ENCODE data around the gene CD28.
A peak's percentile ranks its signal among the peaks of the same experiment; 100 is the strongest.

CD28 gene

GRCh38 chr2:203706403-203706802, at the start of gene CD28:
Gene CD28 (plus strand): TSS chr2:203706639. CDS start chr2:203706697, 58 bp downstream.
- no peak for FAIRE-seq

DNA sequence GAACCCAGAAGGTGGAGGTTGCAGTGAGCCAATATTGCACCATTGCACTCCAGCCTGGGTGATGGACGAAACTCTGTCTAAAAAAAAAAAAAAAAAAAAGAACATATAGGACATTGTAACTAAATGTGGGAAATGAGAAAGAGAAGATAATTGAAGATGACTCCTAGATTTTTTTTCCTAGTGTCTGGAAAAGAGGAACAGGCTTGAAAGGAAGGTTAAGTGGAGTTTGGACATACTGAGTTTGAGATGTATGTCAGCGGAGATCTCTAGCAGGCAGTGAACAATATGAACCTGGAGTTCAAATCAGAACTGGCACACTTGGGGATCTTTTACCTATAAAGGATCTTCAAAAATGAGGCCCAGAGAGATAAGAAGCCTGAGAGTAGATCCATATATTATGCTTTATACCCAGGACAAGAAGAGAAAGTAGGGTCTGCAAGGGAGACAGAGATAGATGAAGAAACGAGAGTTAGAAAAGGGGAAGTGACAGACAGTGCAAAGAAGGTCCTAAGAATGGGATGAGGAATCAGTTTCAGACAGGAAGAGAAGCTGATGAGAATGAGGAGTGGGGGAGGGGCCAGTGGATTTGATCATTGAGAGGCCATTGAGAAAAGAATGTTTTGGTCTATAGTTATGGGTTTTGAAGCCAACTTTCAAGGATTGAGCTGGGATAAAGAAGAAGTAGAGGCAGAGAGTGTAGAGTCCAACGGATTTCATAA, 46.9 kb upstream of the CD28 start:
- no peak for FAIRE-seq

GRCh38 chr2:203660465-203660864, 46.0 kb upstream of the CD28 start:
- FAIRE-seq = no peak

- no peak for FAIRE-seq
Measured at GRCh38 chr2:203661279-203661908, 45.0 kb upstream of the CD28 start.

DNA sequence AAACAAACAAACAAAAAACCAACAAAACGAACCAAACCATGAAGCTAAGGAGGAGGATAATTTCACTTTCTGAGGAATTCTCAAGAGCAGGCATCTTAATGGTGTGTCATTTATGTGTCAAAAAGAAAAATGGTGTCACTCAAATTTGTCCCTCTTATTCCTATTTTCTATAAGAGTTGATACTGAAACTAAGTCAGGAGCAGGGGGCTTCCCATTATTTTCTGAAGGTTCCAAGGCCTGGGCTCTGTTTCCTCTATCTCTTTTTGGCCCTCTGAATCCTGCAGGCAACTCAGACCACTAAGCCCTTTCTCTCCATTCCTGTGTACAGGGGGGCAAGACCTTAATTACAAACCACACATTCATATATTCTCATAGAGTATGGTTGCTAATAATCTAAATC, 44.0 kb upstream of the CD28 start:
- no peak for FAIRE-seq

- FAIRE-seq = no peak
Measured at GRCh38 chr2:203662951-203663350, 43.5 kb upstream of the CD28 start.

- FAIRE-seq = no peak
Measured at GRCh38 chr2:203664029-203664755, 42.2 kb upstream of the CD28 start.

GRCh38 chr2:203667838-203668237, 38.6 kb upstream of the CD28 start:
- no peak for FAIRE-seq

GRCh38 chr2:203669820-203670219, 36.6 kb upstream of the CD28 start:
- FAIRE-seq = no peak

GRCh38 chr2:203670939-203671338, 35.5 kb upstream of the CD28 start:
- no peak for FAIRE-seq

DNA sequence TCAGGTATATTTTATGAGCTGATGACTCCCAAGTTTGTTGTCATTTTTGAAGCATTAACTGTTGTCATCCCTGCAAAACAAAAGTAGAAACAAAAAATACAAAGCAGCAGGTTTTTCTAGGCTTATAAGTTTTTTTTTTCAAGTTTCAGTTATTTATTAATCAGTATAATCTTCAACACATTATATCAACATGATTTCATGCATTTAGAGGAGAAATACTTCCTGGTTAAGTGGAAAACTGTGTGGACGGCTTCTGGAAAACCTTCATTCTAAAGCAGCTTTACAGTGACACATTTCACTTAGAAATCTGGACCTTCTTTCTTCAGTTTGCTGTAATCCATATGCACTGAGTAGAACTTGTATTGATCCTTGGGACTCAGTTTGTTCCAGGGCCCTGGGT, 34.6 kb upstream of the CD28 start:
- FAIRE-seq = no peak

DNA sequence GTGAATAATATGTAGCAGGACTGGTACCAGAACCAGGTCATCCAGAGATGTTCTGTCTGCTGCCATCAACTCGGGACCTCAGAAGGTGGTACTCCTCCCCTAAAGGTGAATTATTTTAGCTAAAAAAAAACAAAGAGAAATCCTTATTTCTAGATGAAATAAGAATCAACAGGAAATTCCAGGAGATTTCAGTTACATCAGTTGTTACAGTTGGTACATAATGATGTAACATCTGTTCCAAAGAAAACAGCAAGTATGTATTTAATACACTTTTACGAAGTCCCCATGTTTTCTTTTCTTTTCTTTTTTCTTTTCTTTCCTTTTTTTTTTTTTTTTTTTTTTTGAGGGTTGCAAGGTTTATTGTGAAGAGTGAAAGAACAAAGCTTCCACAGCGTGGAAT, 33.6 kb upstream of the CD28 start:
- no peak for FAIRE-seq

DNA sequence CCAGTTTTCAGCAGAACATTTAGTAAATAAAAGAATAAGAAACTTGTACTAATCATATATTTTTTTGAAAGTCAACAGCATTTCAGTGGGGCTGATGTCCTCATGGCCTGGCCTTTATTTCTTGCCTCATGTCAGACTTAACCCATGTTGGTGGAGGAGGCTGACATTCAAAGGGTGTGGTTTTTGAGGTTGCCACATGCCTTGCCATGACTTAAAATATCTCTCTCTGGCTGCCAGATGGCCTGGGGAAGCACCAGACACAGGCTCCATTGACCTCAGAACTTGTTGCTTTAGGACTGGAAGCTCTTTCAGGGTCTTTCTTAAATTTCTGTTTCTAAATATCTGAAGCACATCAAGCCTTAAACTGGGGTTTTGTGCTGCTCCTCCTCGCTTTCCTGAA, 32.5 kb upstream of the CD28 start:
- peak; percentile 4 for FAIRE-seq

GRCh38 chr2:203675086-203675485, 31.4 kb upstream of the CD28 start:
- FAIRE-seq = no peak

DNA sequence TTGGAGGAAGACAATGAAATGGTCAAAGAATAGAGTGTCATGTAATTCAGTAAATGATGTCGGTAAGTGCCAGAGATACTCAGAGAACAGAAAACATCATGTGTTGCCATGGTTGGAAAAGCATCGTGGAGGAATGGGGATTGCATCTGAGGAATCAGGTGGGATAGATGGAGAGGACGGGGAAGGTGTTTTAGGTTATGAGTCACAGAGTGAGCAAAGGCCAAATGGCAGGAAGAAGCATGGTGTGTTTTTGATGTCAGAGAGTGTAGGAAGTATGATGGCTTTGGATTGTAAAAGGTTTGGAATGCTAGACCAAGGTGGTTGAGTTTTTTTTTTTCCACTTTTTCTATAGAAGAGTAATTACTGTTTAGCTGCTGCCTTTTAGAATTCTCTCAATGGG, 27.5 kb upstream of the CD28 start:
- no peak for FAIRE-seq

GRCh38 chr2:203679401-203679800, 27.0 kb upstream of the CD28 start:
- FAIRE-seq = no peak

DNA sequence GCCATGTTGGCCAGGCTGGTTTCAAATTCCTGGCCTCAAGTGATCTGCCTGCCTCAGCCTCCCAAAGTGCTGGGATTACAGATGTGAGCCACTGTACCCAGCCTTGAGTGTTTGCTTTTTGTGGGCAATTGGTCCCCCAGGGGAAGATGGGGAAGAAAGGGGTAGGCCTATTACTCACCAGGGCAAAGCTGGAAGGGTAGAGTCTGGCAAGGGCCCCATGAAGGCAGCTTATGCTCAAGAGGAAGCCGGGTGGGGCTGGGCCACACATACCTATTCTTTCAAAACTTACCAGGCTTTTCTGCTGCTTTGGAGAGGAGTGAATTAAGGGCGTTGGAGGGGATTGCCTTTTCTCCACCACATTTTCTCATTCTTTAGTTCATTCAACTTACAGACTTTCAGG, 24.5 kb upstream of the CD28 start:
- no peak for FAIRE-seq

- FAIRE-seq = no peak
Measured at GRCh38 chr2:203682688-203683130, 23.7 kb upstream of the CD28 start.

- no peak for FAIRE-seq
Measured at GRCh38 chr2:203683421-203683820, 23.0 kb upstream of the CD28 start.

GRCh38 chr2:203683932-203684556, 22.4 kb upstream of the CD28 start:
- no peak for FAIRE-seq

DNA sequence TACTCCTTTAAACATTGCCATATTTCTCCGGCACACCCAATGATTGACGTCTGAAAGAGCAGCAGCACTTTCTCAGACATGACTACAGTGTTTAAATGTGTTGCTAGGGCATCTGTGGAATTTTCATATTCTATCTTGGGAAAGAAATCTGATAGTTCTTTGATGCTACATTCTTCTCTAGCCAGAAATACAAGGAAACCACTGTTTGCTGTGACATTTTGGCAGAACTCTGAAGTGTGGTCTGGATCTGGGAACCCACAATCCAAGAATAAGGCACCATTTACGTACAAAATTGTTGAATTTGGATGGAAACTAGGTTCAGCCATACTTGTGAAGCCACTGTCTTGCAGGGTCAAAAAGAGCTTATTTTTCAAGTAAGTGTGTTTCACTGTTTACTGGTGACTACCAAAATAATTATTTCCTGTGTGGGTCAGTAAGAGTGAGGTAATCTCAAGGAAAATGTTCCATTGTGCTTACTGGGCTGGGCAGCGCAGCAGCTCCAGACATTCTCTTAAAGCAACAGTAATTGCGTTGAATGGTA, 21.3 kb upstream of the CD28 start:
- no peak for FAIRE-seq

GRCh38 chr2:203685789-203686420, 20.5 kb upstream of the CD28 start:
- FAIRE-seq = no peak

GRCh38 chr2:203687165-203687564, 19.3 kb upstream of the CD28 start:
- no peak for FAIRE-seq

Measured in endometrium (tissue), 2 donors.